HEK293 (cell line): ENCODE measurements around the gene TMCO5A.

ENCODE experiments used
- CTCF ChIA-PET: fragments of 350-600 bp; formaldehyde crosslinking; extraction: SDS; loops from one replicate; lab custom pipeline; 2021; ENCODE audit warnings: antibody characterized with exemption; lab: Yijun Ruan, JAX
- POLR2A ChIA-PET: fragments of 300-600 bp; formaldehyde crosslinking; extraction: SDS; loops from one replicate; lab custom pipeline; 2020; ENCODE audit warnings: antibody characterized with exemption, inconsistent platforms; lab: Yijun Ruan, JAX
- H3K27ac ChIP-seq: fragments of 200-500 bp; sonication (Bioruptor generic); 2 replicates; pipeline ENCODE4 v1.5.1; 2014; ENCODE audit warnings: low read depth, low read length, control low read depth, inconsistent platforms; ENCODE audit errors: extremely low read depth
- H3K36me3 ChIP-seq, 2 experiments: fragments of 200-500 bp in 1 of 2; sonication (Bioruptor generic) in 1 of 2; 1 replicate in 1 of 2; 2 replicates in 1 of 2; pipeline ENCODE4 v1.5.1; 2014 to 2017; ENCODE audit warnings: inconsistent platforms in 2 of 2, low read length in 2 of 2; ENCODE audit not compliant: control insufficient read depth in 2 of 2, insufficient read depth in 1 of 2
- H3K4me1 ChIP-seq: fragments of 200-500 bp; sonication (Bioruptor generic); 2 replicates; pipeline ENCODE4 v1.5.1; 2014; ENCODE audit warnings: mild to moderate bottlenecking, low read length, inconsistent platforms; ENCODE audit not compliant: control insufficient read depth, insufficient read depth
- H3K4me3 ChIP-seq: 2 replicates; pipeline ENCODE4 v1.5.1; 2011; ENCODE audit warnings: low read depth, mild to moderate bottlenecking, control low read depth, low read length, moderate library complexity
- H3K9me3 ChIP-seq: fragments of 200-500 bp; sonication (Bioruptor generic); 2 replicates; pipeline ENCODE4 v1.5.1; 2014; ENCODE audit warnings: low read depth, low read length, inconsistent platforms; ENCODE audit not compliant: control insufficient read depth, insufficient read depth
- YY1 ChIP-seq: fragments of 450-650 bp; formaldehyde crosslinking; IDR thresholded peaks from 2 replicates; pipeline ENCODE4 v1.5.1; 2018; ENCODE audit warnings: missing biosample characterization, missing genetic modification characterization
- ZBTB7A ChIP-seq: fragments of 450-650 bp; formaldehyde crosslinking; IDR thresholded peaks from 2 replicates; pipeline ENCODE4 v1.5.1; 2016; ENCODE audit warnings: low read depth, missing biosample characterization, missing genetic modification characterization
- ZNF121 ChIP-seq: fragments of 450-650 bp; formaldehyde crosslinking; IDR thresholded peaks from 2 replicates; pipeline ENCODE4 v1.5.1; 2016; ENCODE audit warnings: missing biosample characterization, missing genetic modification characterization
- ZNF214 ChIP-seq: fragments of 450-650 bp; formaldehyde crosslinking; IDR thresholded peaks from 2 replicates; pipeline ENCODE4 v1.5.1; 2017; ENCODE audit warnings: missing biosample characterization, mild to moderate bottlenecking, missing genetic modification characterization, borderline replicate concordance
- ZNF473 ChIP-seq: fragments of 450-650 bp; formaldehyde crosslinking; IDR thresholded peaks from 2 replicates; pipeline ENCODE4 v1.5.1; 2017; ENCODE audit warnings: missing biosample characterization, missing genetic modification characterization
- ZNF571 ChIP-seq: fragments of 450-650 bp; formaldehyde crosslinking; IDR thresholded peaks from 2 replicates; pipeline ENCODE4 v1.5.0; 2017; ENCODE audit warnings: missing biosample characterization, missing genetic modification characterization
- ZNF624 ChIP-seq: fragments of 450-650 bp; formaldehyde crosslinking; IDR thresholded peaks from 2 replicates; pipeline ENCODE4 v1.5.1; 2017; ENCODE audit warnings: missing biosample characterization, missing genetic modification characterization
- ZNF629 ChIP-seq: fragments of 450-650 bp; formaldehyde crosslinking; IDR thresholded peaks from 2 replicates; pipeline ENCODE4 v1.5.1; 2017; ENCODE audit warnings: missing biosample characterization, missing genetic modification characterization
- ZNF670 ChIP-seq: fragments of 450-650 bp; formaldehyde crosslinking; IDR thresholded peaks from 2 replicates; pipeline ENCODE4 v1.5.1; 2016; ENCODE audit warnings: missing biosample characterization, missing genetic modification characterization, low read depth
- ZNF776 ChIP-seq: fragments of 450-650 bp; formaldehyde crosslinking; IDR thresholded peaks from 2 replicates; pipeline ENCODE4 v1.5.0; 2017; ENCODE audit warnings: missing biosample characterization, missing genetic modification characterization, borderline replicate concordance
- ZNF792 ChIP-seq: fragments of 450-650 bp; formaldehyde crosslinking; IDR thresholded peaks from 2 replicates; pipeline ENCODE4 v1.5.1; 2016; ENCODE audit warnings: missing biosample characterization, missing genetic modification characterization
- TF ChIP-seq, protein P1 (sequence below): fragments of 450-650 bp; formaldehyde crosslinking; IDR thresholded peaks from 2 replicates; pipeline ENCODE4 v1.5.1; 2016; ENCODE audit warnings: missing biosample characterization, missing genetic modification characterization
- TF ChIP-seq, protein P2 (sequence below): fragments of 450-650 bp; formaldehyde crosslinking; IDR thresholded peaks from 2 replicates; pipeline ENCODE4 v1.5.1; 2016; ENCODE audit warnings: missing biosample characterization, missing genetic modification characterization
- TF ChIP-seq, protein P3 (sequence below): fragments of 450-650 bp; formaldehyde crosslinking; IDR thresholded peaks from 2 replicates; pipeline ENCODE4 v1.5.1; 2016; ENCODE audit warnings: missing biosample characterization, missing genetic modification characterization
- TF ChIP-seq, protein P4 (sequence below): fragments of 450-650 bp; formaldehyde crosslinking; IDR thresholded peaks from 2 replicates; pipeline ENCODE4 v1.5.1; 2016; ENCODE audit warnings: missing biosample characterization, missing genetic modification characterization

The TMCO5A gene

DNA sequence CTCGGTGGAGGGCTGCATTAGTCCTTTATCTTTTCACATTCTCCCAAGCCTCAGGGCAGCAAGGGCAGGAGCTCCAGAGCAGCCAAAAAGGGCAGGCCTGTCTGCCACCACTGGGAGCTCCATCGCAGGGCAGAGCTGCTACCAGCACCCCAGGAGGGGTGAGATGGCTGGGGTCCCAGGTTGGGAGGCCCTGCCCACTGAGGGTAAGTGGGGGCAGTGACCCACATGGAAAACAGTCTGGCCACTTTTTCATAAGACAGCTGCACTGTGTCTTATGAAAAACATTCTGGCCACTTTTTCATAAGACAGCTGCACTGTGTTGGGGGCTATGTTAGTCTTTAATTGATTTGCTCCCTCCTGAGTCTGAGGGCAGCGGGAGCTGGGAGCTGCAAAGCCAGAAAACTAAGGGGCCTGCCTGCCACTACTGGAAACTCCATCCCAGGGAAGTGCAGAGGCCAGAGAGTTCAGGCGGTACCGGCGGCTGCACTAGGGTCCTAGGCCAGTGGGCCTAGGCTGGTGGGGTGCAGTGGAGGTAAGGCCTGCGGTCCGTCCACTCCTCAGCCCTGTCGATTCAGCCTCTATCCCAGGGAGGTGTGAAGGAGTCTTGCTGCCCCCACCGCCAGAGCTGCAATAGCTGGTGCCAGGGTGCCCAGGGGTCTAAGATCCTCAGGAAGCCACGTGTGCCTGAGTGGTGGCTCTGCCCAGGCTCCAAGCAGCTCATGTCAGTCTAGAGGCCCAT lies 45.4 kb downstream of the TMCO5A start:
- CTCF ChIA-PET = interaction anchor here (0.6 kb wide), 1 partner anchor 78 kb away, joined by 3 read pairs; no protein-coding TSS in a partner anchor
- Histone ChIP-seq H3K9me3 (no peaks in the 10 kb centered on the region), H3K36me3 (no peaks in the 10 kb centered on the region), H3K4me1 (no peaks in the 10 kb centered on the region), H3K27ac (no peak overlapping the region), H3K4me3 (no peak overlapping the region)
- TF ChIP-seq, protein P1, sequence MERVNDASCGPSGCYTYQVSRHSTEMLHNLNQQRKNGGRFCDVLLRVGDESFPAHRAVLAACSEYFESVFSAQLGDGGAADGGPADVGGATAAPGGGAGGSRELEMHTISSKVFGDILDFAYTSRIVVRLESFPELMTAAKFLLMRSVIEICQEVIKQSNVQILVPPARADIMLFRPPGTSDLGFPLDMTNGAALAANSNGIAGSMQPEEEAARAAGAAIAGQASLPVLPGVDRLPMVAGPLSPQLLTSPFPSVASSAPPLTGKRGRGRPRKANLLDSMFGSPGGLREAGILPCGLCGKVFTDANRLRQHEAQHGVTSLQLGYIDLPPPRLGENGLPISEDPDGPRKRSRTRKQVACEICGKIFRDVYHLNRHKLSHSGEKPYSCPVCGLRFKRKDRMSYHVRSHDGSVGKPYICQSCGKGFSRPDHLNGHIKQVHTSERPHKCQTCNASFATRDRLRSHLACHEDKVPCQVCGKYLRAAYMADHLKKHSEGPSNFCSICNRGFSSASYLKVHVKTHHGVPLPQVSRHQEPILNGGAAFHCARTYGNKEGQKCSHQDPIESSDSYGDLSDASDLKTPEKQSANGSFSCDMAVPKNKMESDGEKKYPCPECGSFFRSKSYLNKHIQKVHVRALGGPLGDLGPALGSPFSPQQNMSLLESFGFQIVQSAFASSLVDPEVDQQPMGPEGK (tag by site-specific recombination) = no peak
- TF ChIP-seq, protein P2, sequence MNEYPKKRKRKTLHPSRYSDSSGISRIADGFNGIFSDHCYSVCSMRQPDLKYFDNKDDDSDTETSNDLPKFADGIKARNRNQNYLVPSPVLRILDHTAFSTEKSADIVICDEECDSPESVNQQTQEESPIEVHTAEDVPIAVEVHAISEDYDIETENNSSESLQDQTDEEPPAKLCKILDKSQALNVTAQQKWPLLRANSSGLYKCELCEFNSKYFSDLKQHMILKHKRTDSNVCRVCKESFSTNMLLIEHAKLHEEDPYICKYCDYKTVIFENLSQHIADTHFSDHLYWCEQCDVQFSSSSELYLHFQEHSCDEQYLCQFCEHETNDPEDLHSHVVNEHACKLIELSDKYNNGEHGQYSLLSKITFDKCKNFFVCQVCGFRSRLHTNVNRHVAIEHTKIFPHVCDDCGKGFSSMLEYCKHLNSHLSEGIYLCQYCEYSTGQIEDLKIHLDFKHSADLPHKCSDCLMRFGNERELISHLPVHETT (tag by site-specific recombination) = no peak
- no peak for TF ChIP-seq ZNF776
- TF ChIP-seq ZNF571 (tag by site-specific recombination) = no peak
- POLR2A ChIA-PET = no interaction called here

DNA sequence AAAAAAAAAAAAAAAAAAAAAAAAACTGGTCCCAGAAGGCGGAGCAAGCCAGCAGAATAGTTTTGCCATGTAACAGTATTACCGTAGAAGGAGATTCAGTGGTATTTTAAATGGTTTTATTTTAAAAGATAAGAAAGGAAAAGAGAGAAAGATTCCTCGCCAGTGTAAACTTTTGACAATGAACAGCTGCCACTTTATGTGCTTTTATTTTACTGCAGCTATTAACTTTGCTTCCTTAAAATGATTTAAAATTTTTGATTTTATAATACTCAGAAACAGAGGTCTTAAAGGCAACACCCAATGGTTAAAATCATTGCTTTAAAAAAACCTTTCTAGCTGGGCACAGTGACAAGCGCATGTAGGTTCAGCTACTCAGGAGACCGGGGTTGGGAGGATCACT lies 46.8 kb downstream of the TMCO5A start:
- Histone ChIP-seq H3K9me3 (no peaks in the 10 kb centered on the region), H3K4me3 (no peak overlapping the region), H3K36me3 (no peaks in the 10 kb centered on the region), H3K27ac (no peak overlapping the region), H3K4me1 (no peaks in the 10 kb centered on the region)
- TF ChIP-seq ZNF670 (tag by site-specific recombination) = no peak
- TF ChIP-seq YY1 (tag by site-specific recombination) = no peak
- no peak for TF ChIP-seq ZBTB7A (tag by site-specific recombination)
- no peak for TF ChIP-seq ZNF214
- no peak for TF ChIP-seq ZNF792
- TF ChIP-seq ZNF624 = no peak
- TF ChIP-seq, protein P3, sequence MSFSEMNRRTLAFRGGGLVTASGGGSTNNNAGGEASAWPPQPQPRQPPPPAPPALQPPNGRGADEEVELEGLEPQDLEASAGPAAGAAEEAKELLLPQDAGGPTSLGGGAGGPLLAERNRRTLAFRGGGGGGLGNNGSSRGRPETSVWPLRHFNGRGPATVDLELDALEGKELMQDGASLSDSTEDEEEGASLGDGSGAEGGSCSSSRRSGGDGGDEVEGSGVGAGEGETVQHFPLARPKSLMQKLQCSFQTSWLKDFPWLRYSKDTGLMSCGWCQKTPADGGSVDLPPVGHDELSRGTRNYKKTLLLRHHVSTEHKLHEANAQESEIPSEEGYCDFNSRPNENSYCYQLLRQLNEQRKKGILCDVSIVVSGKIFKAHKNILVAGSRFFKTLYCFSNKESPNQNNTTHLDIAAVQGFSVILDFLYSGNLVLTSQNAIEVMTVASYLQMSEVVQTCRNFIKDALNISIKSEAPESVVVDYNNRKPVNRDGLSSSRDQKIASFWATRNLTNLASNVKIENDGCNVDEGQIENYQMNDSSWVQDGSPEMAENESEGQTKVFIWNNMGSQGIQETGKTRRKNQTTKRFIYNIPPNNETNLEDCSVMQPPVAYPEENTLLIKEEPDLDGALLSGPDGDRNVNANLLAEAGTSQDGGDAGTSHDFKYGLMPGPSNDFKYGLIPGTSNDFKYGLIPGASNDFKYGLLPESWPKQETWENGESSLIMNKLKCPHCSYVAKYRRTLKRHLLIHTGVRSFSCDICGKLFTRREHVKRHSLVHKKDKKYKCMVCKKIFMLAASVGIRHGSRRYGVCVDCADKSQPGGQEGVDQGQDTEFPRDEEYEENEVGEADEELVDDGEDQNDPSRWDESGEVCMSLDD (tag by site-specific recombination) = no peak
- no peak for TF ChIP-seq ZNF629 (tag by site-specific recombination)
- TF ChIP-seq ZNF121 = no peak
- TF ChIP-seq, protein P4, sequence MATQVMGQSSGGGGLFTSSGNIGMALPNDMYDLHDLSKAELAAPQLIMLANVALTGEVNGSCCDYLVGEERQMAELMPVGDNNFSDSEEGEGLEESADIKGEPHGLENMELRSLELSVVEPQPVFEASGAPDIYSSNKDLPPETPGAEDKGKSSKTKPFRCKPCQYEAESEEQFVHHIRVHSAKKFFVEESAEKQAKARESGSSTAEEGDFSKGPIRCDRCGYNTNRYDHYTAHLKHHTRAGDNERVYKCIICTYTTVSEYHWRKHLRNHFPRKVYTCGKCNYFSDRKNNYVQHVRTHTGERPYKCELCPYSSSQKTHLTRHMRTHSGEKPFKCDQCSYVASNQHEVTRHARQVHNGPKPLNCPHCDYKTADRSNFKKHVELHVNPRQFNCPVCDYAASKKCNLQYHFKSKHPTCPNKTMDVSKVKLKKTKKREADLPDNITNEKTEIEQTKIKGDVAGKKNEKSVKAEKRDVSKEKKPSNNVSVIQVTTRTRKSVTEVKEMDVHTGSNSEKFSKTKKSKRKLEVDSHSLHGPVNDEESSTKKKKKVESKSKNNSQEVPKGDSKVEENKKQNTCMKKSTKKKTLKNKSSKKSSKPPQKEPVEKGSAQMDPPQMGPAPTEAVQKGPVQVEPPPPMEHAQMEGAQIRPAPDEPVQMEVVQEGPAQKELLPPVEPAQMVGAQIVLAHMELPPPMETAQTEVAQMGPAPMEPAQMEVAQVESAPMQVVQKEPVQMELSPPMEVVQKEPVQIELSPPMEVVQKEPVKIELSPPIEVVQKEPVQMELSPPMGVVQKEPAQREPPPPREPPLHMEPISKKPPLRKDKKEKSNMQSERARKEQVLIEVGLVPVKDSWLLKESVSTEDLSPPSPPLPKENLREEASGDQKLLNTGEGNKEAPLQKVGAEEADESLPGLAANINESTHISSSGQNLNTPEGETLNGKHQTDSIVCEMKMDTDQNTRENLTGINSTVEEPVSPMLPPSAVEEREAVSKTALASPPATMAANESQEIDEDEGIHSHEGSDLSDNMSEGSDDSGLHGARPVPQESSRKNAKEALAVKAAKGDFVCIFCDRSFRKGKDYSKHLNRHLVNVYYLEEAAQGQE (tag by site-specific recombination) = no peak
- no peak for TF ChIP-seq ZNF473 (tag by site-specific recombination)
- ChIA-PET POLR2A (no interaction called here), CTCF (interaction anchor here (1.3 kb wide), 1 partner anchor 13 kb away, joined by 4 read pairs; no protein-coding TSS in a partner anchor)
